PC-9 (cell line): Measurements from ENCODE around the gene SPEN. TPM values are rescaled to one million over a fixed set of nuclear protein-coding genes. Genes with fewer than 3 reads are reported as not detected.
"Not testable (repeated sequence)": the region's sequence is repeated elsewhere in the genome, so short reads cannot be mapped to it uniquely, and the experiment has no call there.

ENCODE experiments used
- BruUV-seq: library from RNA; stranded (reverse); fragments of 400-500 nt; replicated peaks from 2 replicates; lab custom pipeline; 2021; lab: Mats Ljungman, UMichigan
- CTCF ChIA-PET: fragments of 300-600 bp; sonication (Branson Sonifier 250); formaldehyde crosslinking; loops from one replicate; lab custom pipeline; 2022; ENCODE audit warnings: antibody characterized with exemption; lab: Charles Lee
- POLR2A ChIA-PET: fragments of 300-600 bp; sonication (Branson Sonifier 250); formaldehyde crosslinking; loops from one replicate; lab custom pipeline; 2022; ENCODE audit warnings: antibody characterized with exemption; ENCODE audit not compliant: unreplicated experiment; lab: Charles Lee
- DNase-seq, 2 experiments: peaks; one replicate each; pipeline versions ENCODE4 v3.0.0 to v3.0.0-alpha.2; 2015 to 2022; ENCODE audit warnings: mixed read lengths in 1 of 2
- H2AFZ ChIP-seq: fragments of 200-600 bp; sonication (generic); 2 replicates; pipeline ENCODE4 v1.8.1; 2017; ENCODE audit warnings: antibody characterized with exemption
- H3F3A ChIP-seq: fragments of 200-600 bp; sonication (generic); 2 replicates; pipeline ENCODE4 v1.8.1; 2017; ENCODE audit warnings: antibody characterized with exemption, mild to moderate bottlenecking, low read depth; ENCODE audit not compliant: insufficient read depth
- H3K27ac ChIP-seq: fragments of 200-600 bp; sonication (generic); 2 replicates; pipeline ENCODE4 v1.6.1; 2016; ENCODE audit warnings: mixed run types
- H3K27me3 ChIP-seq: fragments of 200-600 bp; sonication (generic); 2 replicates; pipeline ENCODE4 v1.6.1; 2016; ENCODE audit warnings: low read depth, mixed run types; ENCODE audit not compliant: insufficient read depth
- H3K36me3 ChIP-seq: fragments of 200-600 bp; sonication (generic); 2 replicates; pipeline ENCODE4 v1.6.1; 2016; ENCODE audit warnings: low read depth, mixed run types
- H3K4me1 ChIP-seq: fragments of 200-600 bp; sonication (generic); replicated peaks from 2 replicates; pipeline ENCODE4 v1.6.1; 2016; ENCODE audit warnings: mixed run types; ENCODE audit not compliant: insufficient read depth
- H3K4me2 ChIP-seq: fragments of 200-600 bp; sonication (generic); 2 replicates; pipeline ENCODE4 v1.6.1; 2017; ENCODE audit warnings: mixed run types
- H3K4me3 ChIP-seq: fragments of 200-600 bp; sonication (generic); 2 replicates; pipeline ENCODE4 v1.6.1; 2016; ENCODE audit warnings: mixed run types
- H3K79me2 ChIP-seq: fragments of 200-600 bp; sonication (generic); 2 replicates; pipeline ENCODE4 v1.6.1; 2017; ENCODE audit warnings: low read depth, mixed run types
- H3K9me2 ChIP-seq: fragments of 200-600 bp; sonication (generic); 2 replicates; pipeline ENCODE4 v1.8.1; 2017; ENCODE audit warnings: mild to moderate bottlenecking; ENCODE audit not compliant: insufficient read depth
- H3K9me3 ChIP-seq: fragments of 200-600 bp; sonication (generic); 2 replicates; pipeline ENCODE4 v1.8.1; 2016; ENCODE audit warnings: low read depth; ENCODE audit not compliant: insufficient read depth
- H4K20me1 ChIP-seq: fragments of 200-600 bp; sonication (generic); 2 replicates; pipeline ENCODE4 v1.8.1; 2017; ENCODE audit not compliant: insufficient read depth
- CTCF ChIP-seq: fragments of 200-600 bp; sonication (generic); conservative IDR thresholded peaks from 2 replicates; pipeline ENCODE4 v1.6.1; 2017; ENCODE audit warnings: mixed run types, antibody characterized with exemption, mild to moderate bottlenecking, moderate library complexity
- EZH2 ChIP-seq: fragments of 200-600 bp; sonication (generic); IDR thresholded peaks from 2 replicates; pipeline ENCODE4 v1.8.0; 2017; ENCODE audit warnings: antibody characterized with exemption, low read depth
- intact Hi-C: fragments of 100-400 bp; cut with micrococcal nuclease; formaldehyde crosslinking; loops from one replicate; pipeline ENCODE4 v1.10.0; 2022; ENCODE audit not compliant: unreplicated experiment
- total RNA-seq: library from RNA; stranded (reverse); gene quantifications from 2 replicates; pipeline ENCODE4 v1.2.3, GENCODE V29; 2021

The SPEN gene
- total RNA-seq, 1 experiment from 2014 or later: 46.8 TPM

- intact Hi-C loops: loop anchor here (1.0 kb wide), 1 partner anchor 20 kb away; no protein-coding TSS in a partner anchor
- TF ChIP-seq EZH2 (no peak), CTCF (no peak)
- Histone ChIP-seq H3K9me2 (no peaks in the 10 kb centered on the region), H3K27ac (0 out of 2 replicates have a peak overlapping the region, but pooled peaks have one; percentile 19), H3K79me2 (no peaks in the 10 kb centered on the region), H2AFZ (no peak overlapping the region), H3K27me3 (no peaks in the 10 kb centered on the region), H4K20me1 (no peaks in the 10 kb centered on the region), H3K4me3 (no peak overlapping the region), H3K4me1 (no peaks in the 10 kb centered on the region), H3K36me3 (no peaks in the 10 kb centered on the region), H3K4me2 (no peak overlapping the region), H3K9me3 (no peaks in the 10 kb centered on the region), H3F3A (peaks cover 4% of the 10 kb centered on the region; the same call in 1 of the 2 replicates)
- POLR2A ChIA-PET: interaction anchor here (0.6 to 0.7 kb wide), 3 partner anchors 9 to 27 kb away, joined by 5 to 8 read pairs (median 5); partner anchors contain the start of gene SPEN
- peak; percentile 64 to 75 for DNase-seq
- CTCF ChIA-PET: no interaction called here
- BruUV-seq: no TSS peak
These were observed 27.0 kb upstream of the SPEN start for GRCh38 chr1:15820478-15820877.

- no peaks in the 10 kb centered on the region for H3K9me2 ChIP-seq
- H3K4me2 ChIP-seq: no peak overlapping the region
- no peak for DNase-seq
- ChIA-PET CTCF (interaction anchor here (0.6 to 0.7 kb wide), 4 partner anchors 24 to 501 kb away, joined by 4 to 7 read pairs (median 5); no protein-coding TSS in a partner anchor), POLR2A (interaction anchor here (0.6 kb wide), 1 partner anchor 798 kb away, joined by 7 read pairs; no protein-coding TSS in a partner anchor)
- intact Hi-C loops: no loop called here
- H3K9me3 ChIP-seq: no peaks in the 10 kb centered on the region
- H3K4me1 ChIP-seq: peaks cover 10% of the 10 kb centered on the region
- no peak overlapping the region for H3K4me3 ChIP-seq
- BruUV-seq: no TSS peak
- no peaks in the 10 kb centered on the region for H3K27me3 ChIP-seq
- H3K36me3 ChIP-seq: no peaks in the 10 kb centered on the region
- no peak overlapping the region for H3K27ac ChIP-seq
- TF ChIP-seq EZH2 (no peak), CTCF (no peak)
- H4K20me1 ChIP-seq: no peaks in the 10 kb centered on the region
- no peak overlapping the region for H2AFZ ChIP-seq
- H3F3A ChIP-seq: peaks cover 21% of the 10 kb centered on the region; the same call in 1 of the 2 replicates
- no peaks in the 10 kb centered on the region for H3K79me2 ChIP-seq
These were observed 21.7 kb upstream of the SPEN start for GRCh38 chr1:15825800-15826199.

GRCh38 chr1:15826810-15827507, 20.5 kb upstream of the SPEN start:
- Histone ChIP-seq H3K36me3 (no peaks in the 10 kb centered on the region), H3K79me2 (0 out of 2 replicates have a peak, but pooled peaks cover 5% of the 10 kb centered on the region), H3K4me3 (no peak overlapping the region), H3K4me2 (no peak overlapping the region), H3K27ac (peak overlapping the region; percentile 23), H3K27me3 (no peaks in the 10 kb centered on the region), H4K20me1 (no peaks in the 10 kb centered on the region), H2AFZ (no peak overlapping the region), H3K9me2 (no peaks in the 10 kb centered on the region), H3K9me3 (no peaks in the 10 kb centered on the region), H3F3A (peaks cover 23% of the 10 kb centered on the region; the same call in 1 of the 2 replicates), H3K4me1 (peaks cover 10% of the 10 kb centered on the region)
- no TSS peak for BruUV-seq
- CTCF ChIA-PET: no interaction called here
- POLR2A ChIA-PET: no interaction called here
- DNase-seq: peak in 1 of 2 experiments; percentile 45
- intact Hi-C loops: no loop called here
- TF ChIP-seq CTCF (no peak), EZH2 (no peak)

- BruUV-seq, POLR2A ChIA-PET, H3K27me3 ChIP-seq, H4K20me1 ChIP-seq, intact Hi-C loops, DNase-seq, H3K9me3 ChIP-seq, H2AFZ ChIP-seq, CTCF ChIA-PET, H3K4me2 ChIP-seq, H3K4me3 ChIP-seq, H3K36me3 ChIP-seq, H3K9me2 ChIP-seq: not testable (repeated sequence)
- H3F3A ChIP-seq: peaks cover 28% of the 10 kb centered on the region; the same call in 1 of the 2 replicates
- H3K79me2 ChIP-seq: peaks cover 11% of the 10 kb centered on the region
- peaks cover 13% of the 10 kb centered on the region for H3K4me1 ChIP-seq
- H3K27ac ChIP-seq: 0 out of 2 replicates have a peak overlapping the region, but pooled peaks have one; percentile 23
These were observed 19.9 kb upstream of the SPEN start for GRCh38 chr1:15827567-15827966.

- DNase-seq, H3K36me3 ChIP-seq, H4K20me1 ChIP-seq, H3K9me3 ChIP-seq, H3K9me2 ChIP-seq, POLR2A ChIA-PET, H3K27ac ChIP-seq, H2AFZ ChIP-seq, H3K4me2 ChIP-seq, intact Hi-C loops, H3K4me3 ChIP-seq, BruUV-seq, H3K27me3 ChIP-seq: not testable (repeated sequence)
- Histone ChIP-seq H3F3A (peaks cover 36% of the 10 kb centered on the region), H3K79me2 (peaks cover 19% of the 10 kb centered on the region), H3K4me1 (peaks cover 17% of the 10 kb centered on the region)
- CTCF ChIA-PET: interaction anchor here (1.2 kb wide), 1 partner anchor 13 kb away, joined by 4 read pairs; no protein-coding TSS in a partner anchor
These were observed 18.6 kb upstream of the SPEN start for GRCh38 chr1:15828931-15829330.
